ENCODE results near the gene TBC1D24. TPM values are rescaled to one million over a fixed set of nuclear protein-coding genes. Genes with fewer than 3 reads are reported as not detected.

TBC1D24 gene
- total and polyA plus RNA-seq, 9 of the 15 experiments (the other 6 are each of a cell fraction or from before 2014, with no cell fraction given), result 1.7 to 22.6 (median 7.2) TPM

- TF ChIP-seq ZNF592 (IDR thresholded peaks at IDR 0.05) (no peak), SMARCE1 (IDR thresholded peaks at IDR 0.05) (no peak; the same call in 1 of the 2 replicates), ZBTB40 (IDR thresholded peaks at IDR 0.05) (peak; percentile 37), ZBTB40 (CRISPR knock-in tag; IDR thresholded peaks at IDR 0.05) (no peak), POLR2G (IDR thresholded peaks at IDR 0.05; ENCODE audit: low read depth, low read length) (peak; percentile 77), BRD4 (IDR thresholded peaks at IDR 0.05) (no peak), DLX4 (CRISPR knock-in tag; IDR thresholded peaks at IDR 0.05) (no peak), ZNF77 (CRISPR knock-in tag; IDR thresholded peaks at IDR 0.05) (no peak), PTBP1 (IDR thresholded peaks at IDR 0.05; ENCODE audit: low read depth, low read length) (no peak), C11orf30 (IDR thresholded peaks at IDR 0.05; ENCODE audit: low read depth) (no peak), ATF7 (IDR thresholded peaks at IDR 0.05) (0 out of 2 replicates have a peak, but pooled peaks have one; percentile 12), ASH1L (IDR thresholded peaks at IDR 0.05; ENCODE audit: borderline replicate concordance, low read depth, partially characterized antibody) (no peak)
These were observed 57.7 kb downstream of the TBC1D24 start (continued) for GRCh38 chr16:2532494-2533141.
